NT2/D1 (cell line): ENCODE results near the gene IGLL5.

Experiments used
- SUZ12 ChIP-seq: IDR thresholded peaks from 2 replicates; pipeline ENCODE4 v1.6.1; 2011; ENCODE audit not compliant: insufficient read length, insufficient read depth; ENCODE audit errors: extremely low read depth
- YY1 ChIP-seq: IDR thresholded peaks from 2 replicates; pipeline ENCODE4 v1.6.1; 2011; ENCODE audit not compliant: insufficient read length, insufficient read depth
- ZNF274 ChIP-seq: IDR thresholded peaks from 2 replicates; pipeline ENCODE4 v1.6.1; 2011; ENCODE audit warnings: mild to moderate bottlenecking, low read depth, low read length

- TF ChIP-seq YY1 (no peak), SUZ12 (no peak), ZNF274 (no peak)
These were observed 2.5 kb upstream of the IGLL5 start for GRCh38 chr22:22884888-22885840.
